GM12878 (cell line): ENCODE measurements around the gene ACTG1. TPM values are rescaled to one million over a fixed set of nuclear protein-coding genes. Genes with fewer than 3 reads are reported as not detected.

ENCODE experiments used
- ATAC-seq: fragments of 200-7000 bp; cut with Tn5 transposase; 3 replicates; pipeline ENCODE4 v1.9.1; 2020; ENCODE audit warnings: mild to moderate bottlenecking, moderate library complexity
- BruUV-seq: library from RNA; stranded (reverse); fragments of 400-500 nt; replicated peaks from 2 replicates; lab custom pipeline; 2021; lab: Mats Ljungman, UMichigan
- CTCF ChIA-PET: fragments of 300-600 bp; sonication (Branson Sonifier 250); formaldehyde crosslinking; extraction: SDS; loops from one replicate; lab custom pipeline; 2021; ENCODE audit warnings: inconsistent platforms; lab: Yijun Ruan, JAX
- POLR2A ChIA-PET: fragments of 350-600 bp; formaldehyde crosslinking; extraction: SDS; loops from one replicate; lab custom pipeline; 2021; ENCODE audit warnings: inconsistent platforms; lab: Charles Lee
- RAD21 ChIA-PET: fragments of 300-600 bp; sonication (Branson Sonifier 250); formaldehyde crosslinking; loops from one replicate; lab custom pipeline; 2023; ENCODE audit warnings: antibody characterized with exemption; ENCODE audit not compliant: unreplicated experiment; lab: Charles Lee
- SMC1A ChIA-PET: fragments of 300-600 bp; sonication (Branson Sonifier 250); formaldehyde crosslinking; loops from one replicate; lab custom pipeline; 2023; ENCODE audit not compliant: unreplicated experiment, uncharacterized antibody; lab: Charles Lee
- DNase-seq: peaks from one replicate; pipeline ENCODE4 v3.0.0-alpha.2; 2011; ENCODE audit warnings: low read depth, low spot score
- FAIRE-seq: peaks from 3 replicates; lab custom pipeline; 2011; peaks lifted over from hg19 to GRCh38; lab: Jason Lieb, UNC
- H2AFZ ChIP-seq: 2 replicates; pipeline ENCODE4 v1.6.0; 2011; ENCODE audit warnings: low read depth, low read length, control low read depth; ENCODE audit not compliant: control insufficient read depth
- H3K27ac ChIP-seq: 2 replicates; pipeline ENCODE4 v1.5.1; 2011; ENCODE audit warnings: control low read depth; ENCODE audit not compliant: control insufficient read depth, insufficient read depth
- H3K27me3 ChIP-seq, 2 experiments: replicated peaks in 1 of 2; 2 replicates each; pipeline versions ENCODE4 v1.6.0 to v1.6.1; 2011; ENCODE audit warnings: low read length in 1 of 2; ENCODE audit not compliant: control insufficient read depth in 2 of 2, insufficient read depth in 2 of 2
- H3K36me3 ChIP-seq, 2 experiments: 2 replicates each; pipeline ENCODE4 v1.5.1; 2011; ENCODE audit warnings: low read length in 1 of 2; ENCODE audit not compliant: control insufficient read depth in 2 of 2, insufficient read depth in 2 of 2
- H3K4me1 ChIP-seq: 2 replicates; pipeline ENCODE4 v1.6.1; 2011; ENCODE audit warnings: mild to moderate bottlenecking, low read length, moderate library complexity, mixed read lengths; ENCODE audit not compliant: control insufficient read depth, insufficient read depth
- H3K4me2 ChIP-seq: 2 replicates; pipeline ENCODE4 v1.6.0; 2011; ENCODE audit warnings: control low read depth; ENCODE audit not compliant: control insufficient read depth, insufficient read depth
- H3K4me3 ChIP-seq: fragments of 200-600 bp; sonication (generic); 2 replicates; pipeline ENCODE4 v1.5.1; 2016
- H3K79me2 ChIP-seq: 2 replicates; pipeline ENCODE4 v1.6.0; 2011; ENCODE audit warnings: low read length; ENCODE audit not compliant: control insufficient read depth, insufficient read depth
- H3K9ac ChIP-seq: 2 replicates; pipeline ENCODE4 v1.8.0; 2011; ENCODE audit warnings: low read length, control low read depth, mixed read lengths; ENCODE audit not compliant: control insufficient read depth, insufficient read depth
- H3K9me3 ChIP-seq: replicated peaks from 3 replicates; pipeline ENCODE4 v1.5.1; 2011; ENCODE audit warnings: mild to moderate bottlenecking, low read length; ENCODE audit not compliant: control insufficient read depth, insufficient read depth
- H4K20me1 ChIP-seq: 2 replicates; pipeline ENCODE4 v1.6.0; 2011; ENCODE audit not compliant: control insufficient read depth, insufficient read depth
- IRF4 ChIP-seq: IDR thresholded peaks from 2 replicates; pipeline ENCODE4 v1.6.1; 2011; ENCODE audit warnings: low read depth, low read length
- POU2F2 ChIP-seq: IDR thresholded peaks from 3 replicates; pipeline ENCODE4 v1.6.1; 2011; ENCODE audit warnings: low read depth, mild to moderate bottlenecking, low read length, borderline replicate concordance
- SP1 ChIP-seq: IDR thresholded peaks from one replicate; pipeline ENCODE4 v1.6.1; 2011; ENCODE audit warnings: low read depth, low read length
- SPI1 ChIP-seq: IDR thresholded peaks from 2 replicates; pipeline ENCODE4 v1.6.1; 2011; ENCODE audit warnings: low read depth, mild to moderate bottlenecking, low read length, moderate library complexity, borderline replicate concordance; ENCODE audit not compliant: insufficient read depth
- ZNF384 ChIP-seq: IDR thresholded peaks from 2 replicates; pipeline ENCODE4 v1.6.1; 2012; ENCODE audit warnings: low read depth, mild to moderate bottlenecking, low read length, improper control_type of control experiment, borderline replicate concordance
- ZZZ3 ChIP-seq: IDR thresholded peaks from 2 replicates; pipeline ENCODE4 v1.6.1; 2011; ENCODE audit warnings: low read depth; ENCODE audit not compliant: control insufficient read depth, insufficient read length
- WGBS: methylation state at CpG from one replicate; pipeline ENCODE4 v1.1.6; 2016; ENCODE audit warnings: low lambda C conversion rate; ENCODE audit not compliant: insufficient replicate concordance, insufficient coverage; ENCODE audit errors: missing lambda C conversion rate; 5-methylcytosine and 5-hydroxymethylcytosine counted together
- in situ Hi-C: fragments of 300-500 bp; cut with MboI; formaldehyde crosslinking; loops from 9 replicates; pipeline ENCODE4 v1.14.3; 2018; ENCODE audit warnings: mixed read lengths
- intact Hi-C: fragments of 100-400 bp; cut with micrococcal nuclease; formaldehyde crosslinking; loops from one replicate; pipeline ENCODE4 v1.14.2; 2022; ENCODE audit not compliant: unreplicated experiment
- polyA plus RNA-seq, 11 experiments: library from polyadenylated mRNA; depleted of rRNA in 4 of 11; unstranded in 6 of 11; stranded (reverse) in 5 of 11; fragments of >200 nt; fragmentation: Nextera tagmentation in 4 of 11; fragmentation: Illumina TruSeq in 1 of 11; extraction: Ambion mirVana in 4 of 11; extraction: Trizol in 1 of 11; gene quantifications; 1 replicate in 1 of 11; 2 replicates in 10 of 11; pipeline versions ENCODE4 v1.2.1 to v1.2.3, GENCODE V29; 2011 to 2016; ENCODE audit warnings: inconsistent platforms in 2 of 11, missing spikeins in 2 of 11, low read depth in 1 of 11
- total RNA-seq, 4 experiments: library from RNA; depleted of rRNA in 3 of 4; stranded (reverse); fragments of >200 nt in 3 of 4; fragmentation: Illumina TruSeq in 1 of 4; extraction: Trizol in 1 of 4; gene quantifications; 2 replicates each; pipeline versions ENCODE4 v1.2.1 to v1.2.3, GENCODE V29; 2013 to 2021
- TF ChIP-seq, protein P1 (sequence below): fragments of 450-650 bp; IDR thresholded peaks from 2 replicates; pipeline ENCODE4 v1.6.1; 2017; ENCODE audit warnings: borderline replicate concordance

Gene ACTG1
- total and polyA plus RNA-seq, 10 of the 15 experiments (the other 5 are each of a cell fraction or from before 2014, with no cell fraction given), result 810 to 6,105 (median 3,650) TPM

DNA sequence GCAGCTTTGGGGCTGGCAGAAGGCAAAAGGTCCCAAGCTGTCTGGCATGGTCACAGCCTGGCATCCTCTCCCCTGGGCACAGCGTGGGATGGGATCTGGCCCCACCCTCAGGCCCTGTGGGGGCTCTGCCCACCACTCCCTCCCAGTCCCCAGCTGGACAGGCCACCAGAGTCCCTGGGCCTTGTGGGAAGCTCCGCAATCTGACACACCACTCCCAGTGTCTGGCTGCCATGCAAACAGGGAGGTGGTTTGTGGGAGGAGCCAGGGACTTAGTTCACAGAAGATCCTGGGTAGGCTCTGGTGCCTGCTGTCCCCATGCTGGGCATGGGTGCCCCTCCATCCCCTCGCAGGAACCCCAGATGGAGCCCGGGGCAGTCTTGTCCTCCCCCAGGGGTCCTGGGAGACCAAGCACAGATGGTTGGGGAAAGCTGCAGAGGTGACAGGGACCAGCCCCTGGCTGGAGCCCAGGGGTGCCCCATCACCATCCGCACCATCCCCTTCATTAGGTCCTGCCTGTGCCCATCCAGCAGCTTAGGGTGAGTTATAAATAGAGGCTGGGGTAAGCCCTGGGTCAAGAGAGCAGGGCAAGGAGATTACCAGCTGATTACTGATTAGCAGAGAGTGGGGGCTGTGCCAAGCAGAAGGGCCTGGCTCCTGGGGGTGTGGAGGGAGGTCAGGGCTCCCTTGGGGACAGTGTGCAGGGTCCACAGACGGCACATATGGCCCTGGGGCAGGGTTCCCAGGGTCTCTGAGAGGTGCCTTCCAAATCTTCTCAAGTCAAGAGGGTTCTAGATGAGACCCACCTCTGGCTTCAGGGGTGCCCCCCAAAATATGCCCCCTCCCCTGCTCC lies 21.8 kb upstream of the ACTG1 start:
- Histone ChIP-seq H3K79me2 (no peaks in the 10 kb centered on the region), H3K4me1 (no peaks in the 10 kb centered on the region), H3K4me2 (no peak overlapping the region), H4K20me1 (no peaks in the 10 kb centered on the region), H3K27ac (no peak overlapping the region), H3K27me3 (no peaks in the 10 kb centered on the region; a peak in 2 of 4 replicates), H3K9ac (no peak overlapping the region), H3K9me3 (no peaks in the 10 kb centered on the region), H3K36me3 (peaks cover 0 to 3% of the 10 kb centered on the region in 2 experiments; a peak in 1 of 4 replicates), H2AFZ (no peak overlapping the region), H3K4me3 (no peak overlapping the region)
- no peak for FAIRE-seq
- CTCF ChIA-PET, result no interaction called here
- POLR2A ChIA-PET, result no interaction called here
- SMC1A ChIA-PET, result no interaction called here
- in situ Hi-C loops, result no loop called here
- DNase-seq, result no peak
- RAD21 ChIA-PET, result no interaction called here
- TF ChIP-seq, protein P1, sequence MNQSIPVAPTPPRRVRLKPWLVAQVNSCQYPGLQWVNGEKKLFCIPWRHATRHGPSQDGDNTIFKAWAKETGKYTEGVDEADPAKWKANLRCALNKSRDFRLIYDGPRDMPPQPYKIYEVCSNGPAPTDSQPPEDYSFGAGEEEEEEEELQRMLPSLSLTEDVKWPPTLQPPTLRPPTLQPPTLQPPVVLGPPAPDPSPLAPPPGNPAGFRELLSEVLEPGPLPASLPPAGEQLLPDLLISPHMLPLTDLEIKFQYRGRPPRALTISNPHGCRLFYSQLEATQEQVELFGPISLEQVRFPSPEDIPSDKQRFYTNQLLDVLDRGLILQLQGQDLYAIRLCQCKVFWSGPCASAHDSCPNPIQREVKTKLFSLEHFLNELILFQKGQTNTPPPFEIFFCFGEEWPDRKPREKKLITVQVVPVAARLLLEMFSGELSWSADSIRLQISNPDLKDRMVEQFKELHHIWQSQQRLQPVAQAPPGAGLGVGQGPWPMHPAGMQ, result no peak
- TF ChIP-seq SPI1, result no peak
- TF ChIP-seq SP1, result no peak
- no peak for TF ChIP-seq POU2F2
- TF ChIP-seq ZNF384, result no peak
- no peak for TF ChIP-seq IRF4
- TF ChIP-seq ZZZ3, result no peak
- no TSS peak for BruUV-seq
- intact Hi-C loops, result no loop called here
- WGBS, result 22% methylated on average over 6 of the region's 6 CpGs
- ATAC-seq, result no peak
